NCI-H2196 (cell line): ENCODE measurements around the gene MZT1.

Experiments
- DNase-seq: peaks from one replicate; lab custom pipeline; 2025; ENCODE audit not compliant: unreplicated experiment; lab: John Stamatoyannopoulos, UW

Gene MZT1

GRCh38 chr13:72686766-72687165 is 40.7 kb downstream of the MZT1 start:
- no peak for DNase-seq

- DNase-seq, result no peak
Observed at GRCh38 chr13:72680353-72680752, 47.1 kb downstream of the MZT1 start.

- DNase-seq, result no peak
Observed at GRCh38 chr13:72678312-72678711, 49.1 kb downstream of the MZT1 start.

GRCh38 chr13:72677431-72677830 is 50.0 kb downstream of the MZT1 start:
- DNase-seq, result no peak

- no peak for DNase-seq
Observed at GRCh38 chr13:72666391-72666790, 61.0 kb downstream of the MZT1 start.

- DNase-seq, result no peak
Observed at GRCh38 chr13:72662548-72662947, 64.9 kb downstream of the MZT1 start.
